IPS-18a (cell line): ENCODE measurements around the gene C22orf39.

Experiments used
- H3K27ac ChIP-seq: one replicate; pipeline ENCODE4 v1.5.1; 2013; ENCODE audit warnings: low read length
- H3K27me3 ChIP-seq: one replicate; pipeline ENCODE4 v1.6.1; 2013; ENCODE audit warnings: mild to moderate bottlenecking, low read length; ENCODE audit not compliant: control insufficient read depth, insufficient read depth
- H3K36me3 ChIP-seq: one replicate; pipeline ENCODE4 v1.6.1; 2013; ENCODE audit warnings: low read depth, low read length; ENCODE audit not compliant: control insufficient read depth
- H3K4me1 ChIP-seq: one replicate; pipeline ENCODE4 v1.6.1; 2013; ENCODE audit warnings: low read depth, low read length; ENCODE audit not compliant: control insufficient read depth
- H3K4me3 ChIP-seq: one replicate; pipeline ENCODE4 v1.5.1; 2013; ENCODE audit warnings: low read length
- H3K9ac ChIP-seq: one replicate; pipeline ENCODE4 v1.6.1; 2013; ENCODE audit warnings: mild to moderate bottlenecking, low read length, moderate library complexity
- H3K9me3 ChIP-seq: one replicate; pipeline ENCODE4 v1.6.1; 2013; ENCODE audit warnings: low read depth, low read length; ENCODE audit not compliant: control insufficient read depth

The C22orf39 gene

DNA sequence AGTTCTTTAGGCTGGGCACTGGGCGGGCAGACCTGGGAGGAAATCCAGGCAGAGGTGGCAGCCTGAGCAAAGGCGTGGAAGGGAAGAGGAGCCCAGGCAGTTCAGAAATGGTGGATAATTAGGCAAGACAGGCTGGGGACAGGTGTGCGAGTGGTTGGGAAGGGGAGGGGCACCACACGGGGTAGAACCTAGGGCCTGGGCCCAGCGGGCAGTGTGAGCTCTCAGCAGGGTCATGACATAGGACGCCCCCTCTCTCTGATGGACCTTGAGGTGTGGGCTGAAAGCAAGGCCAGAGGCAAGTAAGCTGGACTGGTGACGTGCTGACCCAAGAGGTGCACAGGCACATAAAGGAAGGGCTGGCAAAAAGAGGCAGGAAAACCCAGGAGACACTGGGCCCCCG is 24.7 kb upstream of the C22orf39 start:
- Histone ChIP-seq H3K4me1 (no peaks in the 10 kb centered on the region), H3K27ac (no peak overlapping the region), H3K4me3 (no peak overlapping the region), H3K9ac (no peak overlapping the region), H3K36me3 (peaks cover 57% of the 10 kb centered on the region), H3K27me3 (no peaks in the 10 kb centered on the region), H3K9me3 (no peaks in the 10 kb centered on the region)

GRCh38 chr22:19471572-19471971 is 24.1 kb upstream of the C22orf39 start:
- no peaks in the 10 kb centered on the region for H3K27me3 ChIP-seq
- no peak overlapping the region for H3K27ac ChIP-seq
- H3K9me3 ChIP-seq: no peaks in the 10 kb centered on the region
- H3K4me1 ChIP-seq: no peaks in the 10 kb centered on the region
- H3K9ac ChIP-seq: no peak overlapping the region
- no peak overlapping the region for H3K4me3 ChIP-seq
- peaks cover 62% of the 10 kb centered on the region for H3K36me3 ChIP-seq

GRCh38 chr22:19470010-19470409 is 22.5 kb upstream of the C22orf39 start:
- Histone ChIP-seq H3K27me3 (no peaks in the 10 kb centered on the region), H3K36me3 (peaks cover 77% of the 10 kb centered on the region), H3K4me3 (no peak overlapping the region), H3K27ac (no peak overlapping the region), H3K4me1 (no peaks in the 10 kb centered on the region), H3K9ac (no peak overlapping the region), H3K9me3 (no peaks in the 10 kb centered on the region)

DNA sequence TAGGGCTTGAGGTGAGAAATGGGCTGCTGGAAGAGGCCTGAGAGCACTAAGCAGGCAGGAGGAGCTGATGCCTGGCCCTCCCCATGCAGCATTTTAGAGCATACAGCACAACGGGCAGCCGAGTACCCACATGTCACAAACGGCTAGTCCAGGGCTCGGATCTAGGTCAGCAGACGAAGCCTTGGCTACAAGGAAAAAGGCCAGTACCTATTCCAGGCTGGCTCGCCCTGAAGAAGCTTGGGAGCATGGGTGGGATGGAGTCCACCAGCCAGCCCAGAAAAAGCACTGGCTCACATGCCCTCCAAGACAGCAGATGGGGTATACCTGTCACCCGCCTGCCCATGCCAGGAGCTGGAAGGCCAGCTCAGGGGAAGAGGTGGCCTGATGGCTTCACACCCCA is 21.9 kb upstream of the C22orf39 start:
- Histone ChIP-seq H3K9ac (no peak overlapping the region), H3K9me3 (no peaks in the 10 kb centered on the region), H3K27ac (no peak overlapping the region), H3K36me3 (peaks cover 83% of the 10 kb centered on the region), H3K4me3 (no peak overlapping the region), H3K4me1 (no peaks in the 10 kb centered on the region), H3K27me3 (no peaks in the 10 kb centered on the region)

DNA sequence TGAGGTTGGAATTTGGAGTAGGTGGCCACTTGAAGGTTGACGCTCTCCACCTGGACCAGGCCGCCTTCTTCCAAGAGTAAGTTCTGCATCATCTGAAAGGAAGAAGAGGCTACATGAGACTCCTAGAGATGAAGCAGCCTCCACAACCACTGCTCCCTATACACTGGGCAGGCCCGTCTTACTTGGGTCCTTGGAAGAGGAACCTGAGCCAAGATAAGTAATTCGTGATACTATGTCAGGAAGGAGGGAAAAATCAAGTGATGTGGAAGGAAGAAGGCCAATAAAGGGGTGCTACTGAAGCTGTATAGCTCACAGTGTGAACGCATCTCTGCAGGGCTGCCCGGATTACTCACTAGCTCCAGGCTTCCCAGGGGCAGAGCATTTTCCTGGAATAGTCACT is 20.4 kb upstream of the C22orf39 start:
- Histone ChIP-seq H3K4me1 (no peaks in the 10 kb centered on the region), H3K27ac (no peak overlapping the region), H3K27me3 (no peaks in the 10 kb centered on the region), H3K9ac (no peak overlapping the region), H3K36me3 (peaks cover 78% of the 10 kb centered on the region), H3K9me3 (no peaks in the 10 kb centered on the region), H3K4me3 (no peak overlapping the region)

DNA sequence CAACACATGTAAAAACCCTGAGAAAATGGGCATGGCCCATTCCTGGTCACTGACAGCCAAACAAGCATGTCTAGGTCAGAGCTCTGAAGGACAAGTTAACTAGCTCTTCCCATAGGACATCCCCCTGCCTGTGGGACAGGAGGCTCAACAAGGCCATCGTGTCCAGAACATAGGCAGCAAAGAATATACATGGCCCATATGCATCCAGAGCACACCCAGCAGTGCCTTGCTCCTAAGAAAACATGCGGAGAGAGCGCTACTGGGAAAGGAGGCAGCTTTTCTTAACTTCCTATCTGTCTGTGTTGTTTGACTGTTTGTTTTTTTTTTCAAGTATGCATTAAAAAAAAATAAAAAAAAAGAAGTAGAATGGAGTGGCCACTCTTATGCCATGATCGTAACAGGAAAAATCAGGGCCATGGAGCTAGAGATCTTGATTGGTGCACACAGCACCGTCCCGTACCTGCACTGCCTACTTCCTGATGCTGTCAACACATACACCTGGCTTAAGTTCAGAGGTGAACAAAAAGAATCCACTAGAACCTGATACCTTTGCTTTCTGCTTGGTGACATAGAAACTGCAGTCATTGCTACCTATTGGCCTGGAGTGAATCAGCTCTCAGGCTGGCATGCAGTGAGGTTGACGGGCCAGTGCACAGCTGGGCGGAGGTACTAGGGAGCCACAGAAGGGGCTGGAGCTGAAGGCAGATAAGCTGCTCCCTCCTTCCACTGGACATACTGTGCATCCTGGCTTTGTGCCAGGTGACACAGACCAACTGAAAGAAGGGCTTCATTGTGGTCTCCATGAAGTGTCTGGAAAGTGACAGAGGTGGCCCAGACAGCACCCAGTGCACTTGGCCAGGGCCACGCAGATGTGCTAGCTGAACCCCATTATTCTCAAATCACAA is 19.6 kb upstream of the C22orf39 start:
- Histone ChIP-seq H3K4me3 (no peak overlapping the region), H3K36me3 (peaks cover 76% of the 10 kb centered on the region), H3K27me3 (no peaks in the 10 kb centered on the region), H3K9me3 (no peaks in the 10 kb centered on the region), H3K4me1 (no peaks in the 10 kb centered on the region), H3K9ac (no peak overlapping the region), H3K27ac (no peak overlapping the region)

DNA sequence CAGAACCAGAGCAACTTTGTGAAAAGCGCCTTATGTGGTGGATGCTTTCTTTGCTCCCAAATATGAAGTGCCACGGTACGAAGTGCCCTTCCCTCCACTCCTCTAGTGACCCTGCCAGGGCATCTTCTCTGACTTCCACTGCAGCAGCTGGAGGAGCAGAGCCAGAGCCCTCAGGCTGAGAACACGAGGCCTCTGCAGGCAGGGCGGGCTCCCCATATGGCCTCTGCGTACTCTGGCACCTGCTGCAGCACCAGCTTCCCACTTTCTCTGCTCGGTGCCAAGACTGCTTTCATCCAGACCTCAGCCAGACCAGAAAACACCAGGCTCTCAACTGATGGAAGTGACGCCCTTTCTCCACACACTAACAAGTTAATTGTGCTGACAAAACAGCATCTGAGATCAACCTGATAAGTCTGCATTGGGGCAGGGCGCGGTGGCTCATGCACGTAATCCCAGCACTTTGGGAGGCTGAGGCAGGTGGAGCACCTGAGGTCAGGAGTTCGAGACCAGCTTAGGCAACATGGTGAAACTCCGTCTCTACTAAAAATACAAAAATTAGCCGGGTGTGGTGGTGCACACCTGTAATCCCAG is 18.7 kb upstream of the C22orf39 start:
- no peak overlapping the region for H3K9ac ChIP-seq

GRCh38 chr22:19464975-19465374 is 17.5 kb upstream of the C22orf39 start:
- H3K27ac ChIP-seq: no peak overlapping the region
- H3K4me3 ChIP-seq: no peak overlapping the region
- H3K9ac ChIP-seq: no peak overlapping the region
- H3K9me3 ChIP-seq: no peaks in the 10 kb centered on the region
- peaks cover 73% of the 10 kb centered on the region for H3K36me3 ChIP-seq
- H3K27me3 ChIP-seq: no peaks in the 10 kb centered on the region
- H3K4me1 ChIP-seq: no peaks in the 10 kb centered on the region

More for the DNA sequence above, 18.7 kb upstream of the C22orf39 start:
- Histone ChIP-seq H3K27ac (no peak overlapping the region), H3K27me3 (no peaks in the 10 kb centered on the region), H3K36me3 (peaks cover 76% of the 10 kb centered on the region), H3K4me3 (no peak overlapping the region), H3K9me3 (no peaks in the 10 kb centered on the region), H3K4me1 (no peaks in the 10 kb centered on the region)

GRCh38 chr22:19464546-19464945 is 17.0 kb upstream of the C22orf39 start:
- Histone ChIP-seq H3K36me3 (peaks cover 69% of the 10 kb centered on the region), H3K27me3 (no peaks in the 10 kb centered on the region), H3K9ac (no peak overlapping the region), H3K27ac (no peak overlapping the region), H3K9me3 (no peaks in the 10 kb centered on the region), H3K4me1 (no peaks in the 10 kb centered on the region), H3K4me3 (no peak overlapping the region)

DNA sequence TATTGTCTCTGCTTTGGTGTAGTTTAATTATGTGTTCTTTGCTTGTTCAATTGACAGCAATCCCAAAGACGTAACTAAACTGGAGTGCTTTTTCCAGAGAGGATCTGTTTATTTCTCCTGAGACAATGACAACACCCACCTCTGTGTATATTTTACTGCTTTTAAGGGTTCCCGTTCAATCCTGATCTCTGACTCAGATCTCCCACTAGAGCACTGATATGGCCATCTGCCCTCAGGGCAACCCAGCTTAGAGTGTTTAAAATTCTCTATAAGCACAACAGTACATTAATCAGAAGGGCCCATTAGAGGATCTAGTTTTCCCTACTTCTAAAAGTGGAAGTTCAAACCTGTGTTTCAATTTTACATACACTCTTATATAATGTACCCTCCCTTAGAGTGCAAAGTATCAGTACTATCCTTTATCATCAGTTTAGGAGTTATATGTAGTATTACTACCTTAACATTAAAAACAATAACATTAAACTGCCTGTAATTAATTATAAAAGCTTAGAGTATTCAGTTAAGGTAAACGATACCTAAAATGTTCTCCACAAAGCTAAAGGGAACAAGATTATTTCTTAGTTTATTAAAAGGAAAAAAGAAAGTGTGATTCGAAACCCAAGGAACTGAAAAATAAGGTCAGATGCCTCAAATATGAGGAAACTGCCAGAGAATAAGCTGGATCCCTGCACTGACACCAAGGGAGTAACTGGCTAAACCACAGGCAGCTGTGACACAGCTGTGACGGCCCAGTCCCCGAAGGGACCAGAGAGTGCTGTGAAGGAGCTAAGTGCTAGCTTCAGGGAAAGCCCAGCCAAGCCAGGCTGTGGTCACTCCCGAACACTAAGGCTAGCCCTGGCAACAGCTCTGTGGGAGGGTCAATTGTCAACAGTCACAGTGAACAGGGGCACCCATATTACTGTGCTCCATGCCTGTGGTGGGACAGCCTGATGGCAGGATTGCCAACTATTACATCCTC is 16.3 kb upstream of the C22orf39 start:
- Histone ChIP-seq H3K9ac (no peak overlapping the region), H3K4me3 (no peak overlapping the region), H3K27ac (no peak overlapping the region), H3K4me1 (no peaks in the 10 kb centered on the region), H3K9me3 (no peaks in the 10 kb centered on the region), H3K36me3 (peaks cover 62% of the 10 kb centered on the region), H3K27me3 (no peaks in the 10 kb centered on the region)

DNA sequence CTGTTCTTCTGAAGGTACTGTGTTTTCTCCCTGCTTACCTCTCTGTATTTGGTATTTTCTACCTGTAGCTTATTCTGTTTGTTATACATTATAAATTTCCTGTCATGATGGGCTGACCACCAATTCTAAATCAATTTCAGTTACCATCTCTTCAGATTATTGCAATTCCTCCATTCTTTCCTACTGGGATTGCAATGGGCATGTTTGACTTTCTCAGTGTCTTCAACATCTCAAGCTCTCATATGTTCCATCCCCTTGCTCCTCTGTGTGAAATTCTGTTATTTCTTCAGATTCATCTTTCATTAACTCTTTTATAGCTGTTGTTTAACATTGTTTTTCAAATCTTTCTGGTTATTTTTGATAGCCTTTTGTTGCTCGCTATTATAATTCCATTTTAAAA is 15.5 kb upstream of the C22orf39 start:
- H3K27me3 ChIP-seq: no peaks in the 10 kb centered on the region
- H3K36me3 ChIP-seq: peaks cover 56% of the 10 kb centered on the region
- H3K4me3 ChIP-seq: no peak overlapping the region
- no peaks in the 10 kb centered on the region for H3K4me1 ChIP-seq
- H3K27ac ChIP-seq: no peak overlapping the region
- no peaks in the 10 kb centered on the region for H3K9me3 ChIP-seq
- H3K9ac ChIP-seq: no peak overlapping the region
